ENCODE data around the gene RWDD1. TPM values are rescaled to one million over a fixed set of nuclear protein-coding genes. Genes with fewer than 3 reads are reported as not detected.

The RWDD1 gene
- total and polyA plus RNA-seq, 2 of the 13 experiments (the other 11 are each of a cell fraction or from before 2014, with no cell fraction given) = 27.4 to 67.1 TPM

DNA sequence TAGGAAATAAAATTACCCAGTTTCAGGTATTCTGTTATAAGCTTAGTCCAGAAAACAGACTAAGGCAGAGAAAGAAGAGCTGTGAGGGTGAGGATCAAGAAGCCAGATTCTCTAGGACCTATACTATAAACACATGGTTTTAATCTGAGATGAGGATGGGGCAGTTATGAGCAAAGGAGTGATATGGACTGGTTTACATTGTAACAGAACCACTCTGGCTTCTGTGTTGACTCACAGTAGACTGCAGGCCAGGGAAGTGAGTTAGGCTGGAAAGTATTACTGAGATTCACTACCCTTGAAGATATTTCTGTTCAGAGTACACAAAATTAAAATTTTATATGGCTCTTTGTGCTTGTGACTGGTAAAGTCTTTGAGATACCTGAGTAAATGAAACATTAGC lies 3.2 kb upstream of the RWDD1 start:
- POLR2A ChIA-PET = no interaction called here
- BruUV-seq (replicated peaks) = no TSS peak
- TF ChIP-seq ZBTB7B (CRISPR knock-in tag; IDR thresholded peaks at IDR 0.05) = no peak
- intact Hi-C loops (cut with micrococcal nuclease; ENCODE audit: unreplicated experiment) (no loop called here), in situ Hi-C loops (cut with HindIII; ENCODE audit: extremely low pct_ligation_motif_present, low pct_unique_long_range_greater_than_20kb) (loop anchor here (10.0 kb wide), 1 partner anchor 293 kb away; the partner anchor contains the start of gene TSPYL1)
- H3K27me3 ChIP-seq (ENCODE audit: control insufficient read depth in 1 of 2, insufficient read depth in 2 of 2, low read length in 2 of 2) = no peaks in the 10 kb centered on the region; a peak in 1 of 5 replicates
- no peak overlapping the region for H3K4me2 ChIP-seq (ENCODE audit: low read depth, low read length)
- CTCF ChIA-PET (ENCODE audit: low intra/inter-chr PET ratio, low total read pairs) = no interaction called here
- no peak for DNase-seq (ENCODE audit: low spot score)
- H3K4me3 ChIP-seq (replicated peaks in 1 of 3; ENCODE audit: insufficient read depth in 1 of 3, low read depth in 2 of 3, low read length in 3 of 3) = no peak overlapping the region
- peaks cover 16% of the 10 kb centered on the region for H3K79me2 ChIP-seq (ENCODE audit: insufficient read depth, low read length)
- no peak overlapping the region for H3K9ac ChIP-seq (ENCODE audit: insufficient read depth, low read depth, low read length)
- H4K20me1 ChIP-seq (ENCODE audit: insufficient read depth, low read length) = no peaks in the 10 kb centered on the region
- H3K27ac ChIP-seq (ENCODE audit: extremely low read length, insufficient read depth, low read length) = no peak overlapping the region
- no peaks in the 10 kb centered on the region for H3K36me3 ChIP-seq (replicated peaks in 1 of 2; ENCODE audit: control insufficient read depth in 1 of 2, insufficient read depth in 2 of 2, low read length in 2 of 2)
- H3K9me3 ChIP-seq (ENCODE audit: low read length) = no peaks in the 10 kb centered on the region
- peaks cover 38% of the 10 kb centered on the region for H3K4me1 ChIP-seq (ENCODE audit: insufficient read depth, low read length)
- no peak for ATAC-seq
- H2AFZ ChIP-seq (ENCODE audit: low read length) = no peak overlapping the region
- FAIRE-seq = no peak

DNA sequence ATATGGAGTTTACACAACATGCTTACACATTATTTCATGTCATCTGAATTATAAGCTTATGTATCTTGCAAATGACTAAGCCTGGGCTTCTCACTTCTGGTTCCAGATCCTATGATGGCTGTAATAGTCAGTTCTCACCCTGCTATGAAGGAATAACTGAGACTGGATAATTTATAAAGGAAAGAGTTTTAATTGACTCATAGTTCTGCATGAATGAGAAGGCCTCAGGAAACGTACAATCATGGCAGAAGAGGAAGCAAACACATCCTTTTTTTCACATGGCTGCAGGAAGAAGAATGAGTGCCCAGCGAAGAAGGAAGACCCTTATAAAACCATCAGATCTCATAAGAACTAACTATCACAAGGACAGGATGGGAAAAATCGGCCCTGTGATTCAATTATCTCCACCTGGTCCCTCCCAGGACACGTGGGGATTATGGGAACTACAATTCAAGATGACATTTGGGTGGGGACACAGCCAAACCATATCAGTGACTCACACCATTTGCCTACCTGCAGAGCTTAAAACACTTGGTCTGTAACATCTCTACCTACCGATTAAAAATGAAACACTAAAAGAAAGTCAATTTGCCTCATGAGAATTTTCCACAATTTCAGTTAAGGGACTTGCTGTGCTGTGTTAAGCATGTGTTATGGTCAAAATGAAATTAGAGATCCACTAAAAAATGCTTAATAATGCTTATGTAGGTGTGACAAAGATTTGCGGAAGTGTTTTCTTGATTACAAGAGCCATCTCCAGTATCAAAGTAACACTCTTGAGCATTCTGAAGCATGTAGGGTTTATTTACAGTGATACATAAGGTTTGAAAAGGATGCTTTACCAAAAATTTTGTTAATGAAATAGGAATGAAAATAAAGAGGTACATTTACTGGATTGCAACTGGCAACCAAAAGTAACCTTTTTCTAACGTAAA lies 2.2 kb upstream of the RWDD1 start:
- peaks cover 26% of the 10 kb centered on the region for H3K79me2 ChIP-seq (ENCODE audit: insufficient read depth, low read length)
- H3K9me3 ChIP-seq (ENCODE audit: low read length) = no peaks in the 10 kb centered on the region
- H2AFZ ChIP-seq (ENCODE audit: low read length) = no peak overlapping the region
- no peak overlapping the region for H3K27ac ChIP-seq (ENCODE audit: extremely low read length, insufficient read depth, low read length)
- 72% methylated on average over 7 of the region's 7 CpGs for WGBS (ENCODE audit: low lambda C conversion rate)
- in situ Hi-C loops (cut with HindIII; ENCODE audit: extremely low pct_ligation_motif_present, low pct_unique_long_range_greater_than_20kb) (loop anchor here (10.0 kb wide), 1 partner anchor 294 kb away; the partner anchor contains the start of gene TSPYL1), intact Hi-C loops (cut with micrococcal nuclease; ENCODE audit: unreplicated experiment) (no loop called here)
- H3K4me2 ChIP-seq (ENCODE audit: low read depth, low read length) = no peak overlapping the region
- no peaks in the 10 kb centered on the region for H3K36me3 ChIP-seq (replicated peaks in 1 of 2; ENCODE audit: control insufficient read depth in 1 of 2, insufficient read depth in 2 of 2, low read length in 2 of 2)
- no peak for ATAC-seq
- no peaks in the 10 kb centered on the region; a peak in 1 of 5 replicates for H3K27me3 ChIP-seq (ENCODE audit: control insufficient read depth in 1 of 2, insufficient read depth in 2 of 2, low read length in 2 of 2)
- no peak for DNase-seq (ENCODE audit: low spot score)
- no peak for FAIRE-seq
- no peaks in the 10 kb centered on the region for H4K20me1 ChIP-seq (ENCODE audit: insufficient read depth, low read length)
- H3K4me1 ChIP-seq (ENCODE audit: insufficient read depth, low read length) = peaks cover 45% of the 10 kb centered on the region
- H3K9ac ChIP-seq (ENCODE audit: insufficient read depth, low read depth, low read length) = no peak overlapping the region
- no TSS peak for BruUV-seq (replicated peaks)
- CTCF ChIA-PET (ENCODE audit: low intra/inter-chr PET ratio, low total read pairs) = no interaction called here
- no peak overlapping the region for H3K4me3 ChIP-seq (replicated peaks in 1 of 3; ENCODE audit: insufficient read depth in 1 of 3, low read depth in 2 of 3, low read length in 3 of 3)
- TF ChIP-seq PTBP1 (IDR thresholded peaks at IDR 0.05; ENCODE audit: low read depth, low read length, poor library complexity, severe bottlenecking) (no peak), KMT2A (CRISPR knock-in tag; IDR thresholded peaks at IDR 0.05) (no peak), LBX2 (CRISPR knock-in tag; IDR thresholded peaks at IDR 0.05; ENCODE audit: borderline replicate concordance) (no peak), SNAI1 (CRISPR knock-in tag; IDR thresholded peaks at IDR 0.05; ENCODE audit: borderline replicate concordance) (no peak), PAX8 (CRISPR knock-in tag; IDR thresholded peaks at IDR 0.05; ENCODE audit: borderline replicate concordance) (no peak), HNRNPLL (IDR thresholded peaks at IDR 0.05; ENCODE audit: low read depth, low read length, poor library complexity, severe bottlenecking) (no peak), KMT2B (CRISPR knock-in tag; IDR thresholded peaks at IDR 0.05) (no peak), KLF12 (CRISPR knock-in tag; IDR thresholded peaks at IDR 0.05; ENCODE audit: borderline replicate concordance) (no peak), ZNF782 (CRISPR knock-in tag; IDR thresholded peaks at IDR 0.05; ENCODE audit: borderline replicate concordance) (no peak), SOX6 (IDR thresholded peaks at IDR 0.05) (no peak), SOX6 (CRISPR knock-in tag; IDR thresholded peaks at IDR 0.05) (no peak)
- POLR2A ChIA-PET = no interaction called here

Measured in HepG2 (cell line).